CD14-positive monocyte (primary cell): ENCODE measurements around the gene DCP1B. TPM values are rescaled to one million over a fixed set of nuclear protein-coding genes. Genes with fewer than 3 reads are reported as not detected.

Experiments
- DNase-seq, 3 donors: peaks; one replicate each; pipeline ENCODE4 v3.0.0-alpha.2; 2011 to 2022
- H2AFZ ChIP-seq: 2 replicates; pipeline ENCODE4 v1.6.0; 2012; ENCODE audit warnings: mild to moderate bottlenecking, low read depth, low read length, inconsistent platforms; ENCODE audit not compliant: insufficient read depth, poor library complexity, severe bottlenecking
- H3K27ac ChIP-seq, 2 donors: 1 replicate in 1 of 2; 2 replicates in 1 of 2; pipeline ENCODE4 v1.5.1; 2012 to 2013; ENCODE audit warnings: low read length in 2 of 2, control low read depth in 1 of 2, inconsistent platforms in 1 of 2, low read depth in 1 of 2, mild to moderate bottlenecking in 1 of 2
- H3K27me3 ChIP-seq, 2 donors: one replicate each; pipeline versions ENCODE4 v1.6.0 to v1.6.1; 2011 to 2013; ENCODE audit warnings: low read length in 2 of 2; ENCODE audit not compliant: control insufficient read depth in 2 of 2, insufficient read depth in 2 of 2
- H3K36me3 ChIP-seq, 2 donors: replicated peaks in 1 of 2; 1 replicate in 1 of 2; 2 replicates in 1 of 2; pipeline versions ENCODE4 v1.5.1 to v1.6.1; 2012 to 2013; ENCODE audit warnings: low read length in 2 of 2, control low read depth in 1 of 2, inconsistent platforms in 1 of 2, mild to moderate bottlenecking in 1 of 2; ENCODE audit not compliant: insufficient read depth in 2 of 2, control insufficient read depth in 1 of 2
- H3K4me1 ChIP-seq, 2 donors: 1 replicate in 1 of 2; 2 replicates in 1 of 2; pipeline versions ENCODE4 v1.5.1 to v1.6.1; 2012 to 2013; ENCODE audit warnings: low read length in 2 of 2, control low read depth in 1 of 2, inconsistent platforms in 1 of 2, mild to moderate bottlenecking in 1 of 2, moderate library complexity in 1 of 2; ENCODE audit not compliant: insufficient read depth in 2 of 2, control insufficient read depth in 1 of 2
- H3K4me2 ChIP-seq: replicated peaks from 2 replicates; pipeline ENCODE3; 2012; ENCODE audit warnings: low read length, moderate library complexity, mild to moderate bottlenecking; ENCODE audit not compliant: poor library complexity, severe bottlenecking; ENCODE audit errors: extremely low read depth
- H3K4me3 ChIP-seq, 3 experiments: fragments of 200-600 bp in 1 of 3; sonication (generic) in 1 of 3; replicated peaks in 1 of 3; 1 replicate in 2 of 3; 2 replicates in 1 of 3; pipeline ENCODE4 v1.5.1; 2011 to 2013; ENCODE audit warnings: low read length in 3 of 3, mild to moderate bottlenecking in 3 of 3, control low read depth in 2 of 3, low read depth in 2 of 3, inconsistent platforms in 1 of 3, moderate library complexity in 1 of 3
- H3K79me2 ChIP-seq: 2 replicates; pipeline ENCODE4 v1.6.0; 2012; ENCODE audit warnings: mild to moderate bottlenecking, control low read depth, inconsistent platforms, low read length, moderate library complexity; ENCODE audit not compliant: insufficient read depth
- H3K9ac ChIP-seq: 2 replicates; pipeline ENCODE4 v1.6.0; 2017; ENCODE audit warnings: low read length, mild to moderate bottlenecking; ENCODE audit not compliant: insufficient read depth, poor library complexity, severe bottlenecking
- H3K9me3 ChIP-seq, 2 donors: replicated peaks in 1 of 2; 1 replicate in 1 of 2; 2 replicates in 1 of 2; pipeline versions ENCODE4 v1.5.1 to v1.6.1; 2012 to 2013; ENCODE audit warnings: low read length in 2 of 2, control low read depth in 1 of 2; ENCODE audit not compliant: control insufficient read depth in 1 of 2, insufficient read depth in 1 of 2
- H4K20me1 ChIP-seq: 2 replicates; pipeline ENCODE4 v1.6.0; 2012; ENCODE audit warnings: mild to moderate bottlenecking, low read length, control low read depth, moderate library complexity; ENCODE audit not compliant: insufficient read depth
- H3K27ac Mint-ChIP-seq, 7 donors: one replicate each; pipeline ENCODE4 v1.8.0; 2020; ENCODE audit warnings: mild to moderate bottlenecking in 7 of 7, mixed read lengths in 7 of 7, moderate library complexity in 6 of 7, inconsistent platforms in 2 of 7
- H3K27me3 Mint-ChIP-seq, 3 donors: one replicate each; pipeline ENCODE4 v1.8.0; 2021 to 2022; ENCODE audit warnings: low read depth in 3 of 3, mild to moderate bottlenecking in 3 of 3, mixed read lengths in 3 of 3, moderate library complexity in 3 of 3, inconsistent platforms in 1 of 3
- H3K36me3 Mint-ChIP-seq, 2 donors: one replicate each; pipeline ENCODE4 v1.8.0; 2020; ENCODE audit warnings: mixed read lengths in 2 of 2, inconsistent platforms in 1 of 2, mild to moderate bottlenecking in 1 of 2
- H3K4me1 Mint-ChIP-seq: one replicate; pipeline ENCODE4 v1.8.0; 2020; ENCODE audit warnings: mild to moderate bottlenecking, mixed read lengths
- H3K4me3 Mint-ChIP-seq, 2 donors: one replicate each; pipeline ENCODE4 v1.8.0; 2020; ENCODE audit warnings: mild to moderate bottlenecking in 2 of 2, mixed read lengths in 2 of 2, moderate library complexity in 1 of 2
- H3K9me3 Mint-ChIP-seq, 7 donors: one replicate each; pipeline ENCODE4 v1.8.0; 2020 to 2022; ENCODE audit warnings: mixed read lengths in 7 of 7, mild to moderate bottlenecking in 6 of 7, moderate library complexity in 6 of 7, inconsistent platforms in 2 of 7
- WGBS: methylation state at CpG from one replicate; pipeline ENCODE4 v1.1.5; 2013; ENCODE audit warnings: missing lambda C conversion rate; ENCODE audit not compliant: insufficient coverage; 5-methylcytosine and 5-hydroxymethylcytosine counted together
- intact Hi-C, 2 donors: fragments of 100-400 bp; cut with micrococcal nuclease; formaldehyde crosslinking; loops; one replicate each; pipeline versions ENCODE4 v1.15.0 to v1.15.1; 2023
- polyA plus RNA-seq, 3 donors: library from polyadenylated mRNA; depleted of rRNA in 1 of 3; unstranded in 2 of 3; stranded (reverse) in 1 of 3; fragments of 300-500 nt in 2 of 3; fragments of >200 nt in 1 of 3; fragmentation: Illumina TruSeq in 2 of 3; gene quantifications; 1 replicate in 2 of 3; 2 replicates in 1 of 3; pipeline ENCODE4 v1.2.3, GENCODE V29; 2012 to 2021
- TF ChIP-seq, protein P1 (sequence below): fragments of 200-600 bp; IDR thresholded peaks from one replicate; pipeline ENCODE4 v1.8.0; 2022; ENCODE audit warnings: antibody characterized with exemption, mild to moderate bottlenecking

DCP1B gene
- polyA plus RNA-seq, 3 donors: 3.6 to 5.1 (median 4.9) TPM

DNA sequence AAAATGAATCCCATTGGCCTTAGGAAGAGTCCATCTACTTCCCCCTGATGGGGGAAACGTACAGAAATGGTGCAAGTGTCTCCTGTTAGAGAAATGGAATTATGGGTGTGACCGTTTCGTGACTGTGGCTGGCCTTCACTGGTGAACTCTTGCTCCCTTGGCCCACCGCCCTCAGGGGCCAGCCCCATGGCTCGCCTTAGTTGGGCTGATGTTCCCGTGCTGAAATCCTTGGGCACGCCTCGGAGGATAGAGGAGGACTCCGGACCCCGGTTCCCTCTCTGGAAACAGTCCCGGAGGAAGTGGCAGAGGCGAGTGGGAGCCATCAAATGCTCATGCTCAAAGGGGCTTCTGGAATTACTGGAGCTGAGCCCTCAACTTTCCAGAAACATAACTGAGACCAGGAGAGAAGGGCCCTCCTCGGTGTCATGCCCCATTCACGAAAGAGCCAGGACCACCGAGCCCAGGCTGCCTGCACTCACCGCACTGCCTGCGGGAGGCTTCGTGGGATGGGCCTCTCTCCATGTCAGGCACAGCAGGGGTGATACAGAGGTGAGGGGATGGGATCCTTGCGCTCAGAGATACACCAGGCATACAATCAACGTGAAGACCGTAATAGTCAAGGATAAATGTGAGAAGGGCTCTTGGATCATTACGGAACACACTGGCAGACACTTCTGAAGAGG is 75.7 kb downstream of the DCP1B start:
- Histone ChIP-seq H3K36me3 (no peaks in the 10 kb centered on the region), H3K27me3 (no peaks in the 10 kb centered on the region), H4K20me1 (no peaks in the 10 kb centered on the region), H3K9ac (no peak overlapping the region), H3K9me3 (no peaks in the 10 kb centered on the region), H2AFZ (no peak overlapping the region), H3K4me1 (peaks cover 28 to 41% of the 10 kb centered on the region in 2 donors), H3K79me2 (no peaks in the 10 kb centered on the region), H3K4me3 (no peak overlapping the region), H3K27ac (no peak overlapping the region), H3K4me2 (no peak overlapping the region)
- Mint-ChIP-seq H3K27ac (no peak overlapping the region), H3K36me3 (no peaks in the 10 kb centered on the region), H3K27me3 (peaks cover 4 to 13% (median 12%) of the 10 kb centered on the region in 3 donors), H3K4me1 (peaks cover 41% of the 10 kb centered on the region), H3K4me3 (no peak overlapping the region), H3K9me3 (peaks cover 0 to 4% (median 0%) of the 10 kb centered on the region in 7 donors)
- WGBS: 96% methylated on average over 16 of the region's 22 CpGs
- TF ChIP-seq, protein P1, sequence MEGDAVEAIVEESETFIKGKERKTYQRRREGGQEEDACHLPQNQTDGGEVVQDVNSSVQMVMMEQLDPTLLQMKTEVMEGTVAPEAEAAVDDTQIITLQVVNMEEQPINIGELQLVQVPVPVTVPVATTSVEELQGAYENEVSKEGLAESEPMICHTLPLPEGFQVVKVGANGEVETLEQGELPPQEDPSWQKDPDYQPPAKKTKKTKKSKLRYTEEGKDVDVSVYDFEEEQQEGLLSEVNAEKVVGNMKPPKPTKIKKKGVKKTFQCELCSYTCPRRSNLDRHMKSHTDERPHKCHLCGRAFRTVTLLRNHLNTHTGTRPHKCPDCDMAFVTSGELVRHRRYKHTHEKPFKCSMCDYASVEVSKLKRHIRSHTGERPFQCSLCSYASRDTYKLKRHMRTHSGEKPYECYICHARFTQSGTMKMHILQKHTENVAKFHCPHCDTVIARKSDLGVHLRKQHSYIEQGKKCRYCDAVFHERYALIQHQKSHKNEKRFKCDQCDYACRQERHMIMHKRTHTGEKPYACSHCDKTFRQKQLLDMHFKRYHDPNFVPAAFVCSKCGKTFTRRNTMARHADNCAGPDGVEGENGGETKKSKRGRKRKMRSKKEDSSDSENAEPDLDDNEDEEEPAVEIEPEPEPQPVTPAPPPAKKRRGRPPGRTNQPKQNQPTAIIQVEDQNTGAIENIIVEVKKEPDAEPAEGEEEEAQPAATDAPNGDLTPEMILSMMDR: no peak
- intact Hi-C loops: no loop called here
- DNase-seq: peak in 1 of 3 donors; percentile 1

DNA sequence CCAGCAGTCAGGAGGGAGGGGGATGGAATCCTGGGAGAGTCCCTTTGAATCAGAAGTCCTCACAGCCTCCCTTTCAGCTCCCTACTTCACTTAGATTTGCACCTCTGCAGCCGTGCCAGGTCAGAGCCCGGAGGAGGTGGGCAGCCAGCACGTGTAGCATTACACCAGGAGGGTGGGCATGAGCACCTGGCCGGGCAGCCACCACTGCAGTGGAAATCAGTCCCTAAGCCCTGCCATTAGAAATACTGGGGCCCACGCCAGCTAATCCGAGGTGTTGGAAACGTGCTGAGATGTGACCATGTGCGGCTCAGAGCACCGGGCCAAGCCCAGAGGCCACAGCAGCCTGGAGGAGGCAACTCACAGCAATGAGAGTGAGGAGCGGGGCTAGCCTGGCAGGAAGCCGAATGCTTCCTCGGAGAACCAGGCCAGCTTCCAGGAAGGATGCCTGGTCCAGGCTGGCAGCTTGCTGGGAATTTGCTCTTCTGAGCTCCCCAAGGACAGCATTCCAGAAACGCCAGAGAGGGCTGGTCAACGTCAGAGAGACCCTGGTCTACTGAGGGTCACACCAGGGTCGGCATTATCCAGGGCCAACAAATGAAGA is 76.4 kb downstream of the DCP1B start:
- no peak for DNase-seq
- peaks cover 4 to 15% (median 12%) of the 10 kb centered on the region in 3 donors for H3K27me3 Mint-ChIP-seq
- no peak overlapping the region for H3K4me3 ChIP-seq
- H3K9ac ChIP-seq: no peak overlapping the region
- no peaks in the 10 kb centered on the region for H3K9me3 ChIP-seq
- no peak overlapping the region for H3K27ac ChIP-seq
- H3K4me1 ChIP-seq: peaks cover 28 to 44% of the 10 kb centered on the region in 2 donors
- intact Hi-C loops: no loop called here
- peaks cover 0 to 4% (median 0%) of the 10 kb centered on the region in 7 donors for H3K9me3 Mint-ChIP-seq
- H3K27me3 ChIP-seq: no peaks in the 10 kb centered on the region
- 96% methylated on average over 15 of the region's 15 CpGs for WGBS
- H3K27ac Mint-ChIP-seq: no peak overlapping the region
- no peak overlapping the region for H3K4me3 Mint-ChIP-seq
- TF ChIP-seq, protein P1: no peak
- no peak overlapping the region for H2AFZ ChIP-seq
- H3K36me3 ChIP-seq: no peaks in the 10 kb centered on the region
- H3K79me2 ChIP-seq: no peaks in the 10 kb centered on the region
- H3K4me1 Mint-ChIP-seq: peaks cover 46% of the 10 kb centered on the region
- peaks cover 0 to under 1% of the 10 kb centered on the region in 2 donors for H3K36me3 Mint-ChIP-seq
- H4K20me1 ChIP-seq: no peaks in the 10 kb centered on the region
- no peak overlapping the region for H3K4me2 ChIP-seq
